ENCODE data around the gene SCN9A.

The SCN9A gene

DNA sequence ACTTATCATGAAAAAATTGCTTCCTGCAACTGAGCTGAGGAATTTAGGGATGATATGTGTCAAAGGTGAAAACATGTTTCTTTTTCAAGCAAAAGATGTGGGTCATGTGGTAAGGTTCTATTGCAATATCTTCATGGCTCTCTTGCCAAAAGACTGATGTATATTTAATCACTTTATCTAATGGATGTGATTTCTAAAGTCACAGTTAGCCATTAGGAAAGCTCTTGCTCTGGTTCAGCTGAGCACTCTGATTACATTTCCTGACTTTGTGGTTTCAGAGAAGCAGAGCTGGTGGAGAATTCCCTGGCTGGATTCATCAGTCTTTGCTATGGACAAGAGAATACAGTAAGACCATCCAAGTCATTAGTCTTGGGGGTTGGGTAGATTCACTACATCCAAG lies 24.4 kb downstream of the SCN9A start:
- TF ChIP-seq, protein P1, sequence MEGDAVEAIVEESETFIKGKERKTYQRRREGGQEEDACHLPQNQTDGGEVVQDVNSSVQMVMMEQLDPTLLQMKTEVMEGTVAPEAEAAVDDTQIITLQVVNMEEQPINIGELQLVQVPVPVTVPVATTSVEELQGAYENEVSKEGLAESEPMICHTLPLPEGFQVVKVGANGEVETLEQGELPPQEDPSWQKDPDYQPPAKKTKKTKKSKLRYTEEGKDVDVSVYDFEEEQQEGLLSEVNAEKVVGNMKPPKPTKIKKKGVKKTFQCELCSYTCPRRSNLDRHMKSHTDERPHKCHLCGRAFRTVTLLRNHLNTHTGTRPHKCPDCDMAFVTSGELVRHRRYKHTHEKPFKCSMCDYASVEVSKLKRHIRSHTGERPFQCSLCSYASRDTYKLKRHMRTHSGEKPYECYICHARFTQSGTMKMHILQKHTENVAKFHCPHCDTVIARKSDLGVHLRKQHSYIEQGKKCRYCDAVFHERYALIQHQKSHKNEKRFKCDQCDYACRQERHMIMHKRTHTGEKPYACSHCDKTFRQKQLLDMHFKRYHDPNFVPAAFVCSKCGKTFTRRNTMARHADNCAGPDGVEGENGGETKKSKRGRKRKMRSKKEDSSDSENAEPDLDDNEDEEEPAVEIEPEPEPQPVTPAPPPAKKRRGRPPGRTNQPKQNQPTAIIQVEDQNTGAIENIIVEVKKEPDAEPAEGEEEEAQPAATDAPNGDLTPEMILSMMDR (IDR thresholded peaks at IDR 0.05) = no peak
- no peaks in the 10 kb centered on the region for H3K27me3 ChIP-seq (ENCODE audit: control insufficient read depth, insufficient read depth, low read length)
- no peak overlapping the region for H3K4me2 ChIP-seq (ENCODE audit: low read length)
- no peak overlapping the region for H3K27ac ChIP-seq
- no peaks in the 10 kb centered on the region for H3K36me3 ChIP-seq (ENCODE audit: control insufficient read depth, insufficient read depth, low read length)
- H2AFZ ChIP-seq = no peak overlapping the region
- H3K4me1 ChIP-seq = no peaks in the 10 kb centered on the region
- H3K9me3 ChIP-seq (ENCODE audit: control insufficient read depth, low read length) = no peaks in the 10 kb centered on the region
- no peak overlapping the region for H3K9ac ChIP-seq
- no peak overlapping the region for H3K4me3 ChIP-seq (ENCODE audit: low read depth, low read length)
- H3K79me2 ChIP-seq = no peaks in the 10 kb centered on the region

DNA sequence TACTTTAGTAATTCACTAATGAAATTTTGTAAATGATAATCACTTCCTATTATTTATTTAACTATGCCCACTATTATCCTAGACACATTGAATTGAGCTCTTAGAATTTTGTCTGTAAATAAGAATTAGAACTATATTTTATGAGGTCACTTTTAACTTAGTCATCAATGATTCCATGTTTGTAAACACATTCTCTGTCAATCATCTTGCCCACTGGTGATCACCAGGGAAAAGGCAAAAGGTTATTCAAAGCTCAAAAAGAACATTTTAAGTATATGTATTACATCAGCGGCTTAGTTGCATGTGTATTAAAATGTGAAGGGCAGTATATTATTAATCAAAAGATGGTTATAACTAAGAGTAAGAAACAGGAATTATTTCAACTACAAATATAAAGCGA lies 25.2 kb downstream of the SCN9A start:
- Histone ChIP-seq H3K79me2 (no peaks in the 10 kb centered on the region), H3K27ac (no peak overlapping the region), H3K4me3 (ENCODE audit: low read depth, low read length) (no peak overlapping the region), H3K9me3 (ENCODE audit: control insufficient read depth, low read length) (no peaks in the 10 kb centered on the region), H2AFZ (no peak overlapping the region), H3K4me1 (no peaks in the 10 kb centered on the region), H3K27me3 (ENCODE audit: control insufficient read depth, insufficient read depth, low read length) (no peaks in the 10 kb centered on the region), H3K4me2 (ENCODE audit: low read length) (no peak overlapping the region), H3K36me3 (ENCODE audit: control insufficient read depth, insufficient read depth, low read length) (no peaks in the 10 kb centered on the region), H3K9ac (no peak overlapping the region)
- TF ChIP-seq, protein P1 (IDR thresholded peaks at IDR 0.05) = no peak

DNA sequence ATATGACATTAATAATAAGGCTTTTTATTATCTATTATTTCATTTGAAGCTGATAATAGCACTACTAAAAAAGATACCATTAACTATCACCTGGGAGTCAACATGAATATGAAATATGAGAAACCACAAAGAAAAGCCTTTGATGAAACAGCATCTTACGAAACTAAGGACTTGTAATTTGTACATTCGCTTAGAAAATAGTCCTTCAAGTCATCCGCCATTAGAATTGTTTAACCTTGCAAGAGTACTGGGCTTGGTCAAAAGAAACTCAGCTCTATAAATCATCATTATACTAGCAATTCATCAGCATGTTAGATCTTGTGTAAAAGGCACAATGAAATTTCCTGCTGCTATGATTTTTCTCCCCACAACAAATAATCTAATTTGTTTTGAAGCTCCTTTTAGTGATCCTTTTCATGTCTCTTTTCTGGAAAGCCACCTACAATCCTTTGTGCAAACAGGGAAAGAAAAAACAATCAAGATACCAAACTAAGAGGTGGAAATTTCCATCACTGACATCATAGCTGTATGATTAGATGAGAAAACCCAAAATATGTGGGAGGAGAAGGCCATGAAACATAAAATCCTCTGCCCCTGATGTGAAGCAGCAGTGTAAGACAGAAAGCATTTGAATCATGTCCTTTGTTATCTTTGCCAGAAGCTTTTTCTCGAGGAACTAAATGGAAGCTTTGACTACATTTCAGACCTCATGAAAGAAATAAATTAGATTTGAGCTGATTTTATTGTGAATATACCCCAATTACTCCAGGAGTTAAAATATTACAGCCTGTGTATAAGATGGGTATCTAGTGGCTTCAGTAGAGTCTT lies 31.2 kb downstream of the SCN9A start:
- Histone ChIP-seq H3K9ac (no peak overlapping the region), H3K79me2 (no peaks in the 10 kb centered on the region), H3K4me2 (ENCODE audit: low read length) (no peak overlapping the region), H3K4me3 (ENCODE audit: low read depth, low read length) (no peak overlapping the region), H2AFZ (no peak overlapping the region), H3K27ac (no peak overlapping the region), H3K9me3 (ENCODE audit: control insufficient read depth, low read length) (no peaks in the 10 kb centered on the region), H3K4me1 (no peaks in the 10 kb centered on the region), H3K36me3 (ENCODE audit: control insufficient read depth, insufficient read depth, low read length) (no peaks in the 10 kb centered on the region), H3K27me3 (ENCODE audit: control insufficient read depth, insufficient read depth, low read length) (no peaks in the 10 kb centered on the region)
- TF ChIP-seq, protein P1 (IDR thresholded peaks at IDR 0.05) = no peak

DNA sequence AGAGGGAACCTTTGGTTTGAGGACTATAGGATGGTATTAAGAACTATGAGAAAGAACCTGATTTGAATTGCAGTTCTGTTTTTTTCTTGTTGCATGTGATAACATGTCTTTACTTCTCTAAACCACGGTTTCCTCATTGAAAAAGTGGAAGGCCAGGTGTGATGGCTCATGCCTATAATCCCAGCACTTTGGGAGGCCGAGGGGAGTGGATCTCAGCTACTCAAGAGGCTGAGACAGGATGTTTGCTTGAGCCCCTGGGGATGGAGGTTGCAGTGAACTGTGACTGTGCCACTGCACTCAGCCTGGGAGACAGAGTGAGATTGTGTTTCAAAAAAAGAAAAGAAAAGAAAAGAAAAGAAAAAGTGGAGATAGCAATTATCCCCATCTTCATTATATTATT lies 32.3 kb downstream of the SCN9A start:
- TF ChIP-seq, protein P1 (IDR thresholded peaks at IDR 0.05) = no peak
- Histone ChIP-seq H3K9me3 (ENCODE audit: control insufficient read depth, low read length) (no peaks in the 10 kb centered on the region), H3K27me3 (ENCODE audit: control insufficient read depth, insufficient read depth, low read length) (no peaks in the 10 kb centered on the region), H3K4me1 (no peaks in the 10 kb centered on the region), H3K9ac (no peak overlapping the region), H3K79me2 (no peaks in the 10 kb centered on the region), H2AFZ (no peak overlapping the region), H3K4me2 (ENCODE audit: low read length) (no peak overlapping the region), H3K36me3 (ENCODE audit: control insufficient read depth, insufficient read depth, low read length) (no peaks in the 10 kb centered on the region), H3K27ac (no peak overlapping the region), H3K4me3 (ENCODE audit: low read depth, low read length) (no peak overlapping the region)

DNA sequence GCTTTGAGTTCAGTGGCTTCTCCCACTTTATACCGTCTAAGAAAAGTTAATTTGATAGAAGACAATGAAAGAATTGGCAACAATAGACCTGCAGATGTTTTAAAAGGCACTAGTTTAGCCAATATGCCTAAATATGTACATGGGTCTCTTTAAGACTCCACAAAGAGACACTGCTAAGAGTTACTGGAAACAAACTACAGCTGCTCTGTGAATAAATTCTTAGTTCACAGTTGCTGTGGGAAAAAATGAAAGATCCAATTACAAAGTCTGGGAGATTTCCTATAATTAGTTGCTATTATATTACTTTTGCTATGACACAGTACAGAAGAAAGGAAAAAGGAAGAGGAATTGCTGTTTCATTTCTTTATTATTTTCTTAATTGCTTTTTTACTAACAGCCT lies 34.3 kb downstream of the SCN9A start:
- no peaks in the 10 kb centered on the region for H3K36me3 ChIP-seq (ENCODE audit: control insufficient read depth, insufficient read depth, low read length)
- H3K4me2 ChIP-seq (ENCODE audit: low read length) = no peak overlapping the region
- H3K27me3 ChIP-seq (ENCODE audit: control insufficient read depth, insufficient read depth, low read length) = no peaks in the 10 kb centered on the region
- H2AFZ ChIP-seq = no peak overlapping the region
- no peak overlapping the region for H3K27ac ChIP-seq
- TF ChIP-seq, protein P1 (IDR thresholded peaks at IDR 0.05) = no peak
- H3K9me3 ChIP-seq (ENCODE audit: control insufficient read depth, low read length) = no peaks in the 10 kb centered on the region
- H3K4me1 ChIP-seq = no peaks in the 10 kb centered on the region
- H3K4me3 ChIP-seq (ENCODE audit: low read depth, low read length) = no peak overlapping the region
- H3K9ac ChIP-seq = no peak overlapping the region
- H3K79me2 ChIP-seq = no peaks in the 10 kb centered on the region
